Kasumi-1 (cell line): ENCODE results near the gene MBD6.
"Not testable (repeated sequence)": the region's sequence is repeated elsewhere in the genome, so short reads cannot be mapped to it uniquely, and the experiment has no call there.

Experiments
- DNase-seq, 2 experiments: peaks; one replicate each; lab custom pipeline; 2025; lab: John Stamatoyannopoulos, UW

MBD6 gene

DNA sequence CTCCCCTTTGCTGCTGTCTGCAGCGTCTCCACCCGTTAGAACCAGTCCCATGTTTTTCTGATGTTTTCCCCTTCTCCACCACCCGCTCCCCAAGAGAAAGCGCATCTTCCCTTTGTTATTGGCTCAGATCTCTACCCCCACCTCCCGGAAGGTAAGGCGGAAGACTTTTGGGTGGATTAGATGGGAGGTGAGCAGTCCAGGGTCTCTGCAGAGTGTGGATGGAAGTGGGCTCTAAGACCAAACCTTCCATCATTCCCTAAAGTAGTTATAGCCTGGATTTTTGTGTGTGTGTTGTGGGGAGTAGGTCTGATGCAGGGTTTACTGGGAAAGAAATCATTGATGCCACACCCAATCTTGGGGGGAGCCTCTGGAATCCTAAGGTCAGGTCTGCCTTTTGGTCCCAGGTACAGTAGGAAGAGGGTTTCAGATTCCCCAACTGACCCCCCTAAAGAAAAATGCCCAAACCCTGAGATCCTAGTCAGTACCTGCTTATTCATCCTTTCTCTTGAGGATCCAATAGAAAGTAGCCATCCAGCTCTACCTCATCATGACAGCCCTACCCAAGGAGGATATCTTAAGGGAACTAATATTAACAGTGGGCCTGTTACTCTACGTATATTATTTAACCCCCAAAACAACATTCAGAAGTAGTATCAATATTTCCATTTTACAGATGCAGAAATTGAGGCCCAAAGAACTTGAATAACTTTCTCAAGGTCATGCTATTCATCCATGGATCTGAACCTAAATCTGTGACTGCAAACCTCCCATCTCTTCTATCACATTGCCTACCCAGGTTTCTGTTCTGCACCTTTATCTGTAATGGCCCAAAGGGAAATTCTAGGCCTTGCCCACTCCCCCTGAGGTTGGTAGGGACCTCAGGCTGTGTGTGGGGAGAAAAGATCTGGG is 28.3 kb downstream of the MBD6 start:
- DNase-seq = no peak

DNA sequence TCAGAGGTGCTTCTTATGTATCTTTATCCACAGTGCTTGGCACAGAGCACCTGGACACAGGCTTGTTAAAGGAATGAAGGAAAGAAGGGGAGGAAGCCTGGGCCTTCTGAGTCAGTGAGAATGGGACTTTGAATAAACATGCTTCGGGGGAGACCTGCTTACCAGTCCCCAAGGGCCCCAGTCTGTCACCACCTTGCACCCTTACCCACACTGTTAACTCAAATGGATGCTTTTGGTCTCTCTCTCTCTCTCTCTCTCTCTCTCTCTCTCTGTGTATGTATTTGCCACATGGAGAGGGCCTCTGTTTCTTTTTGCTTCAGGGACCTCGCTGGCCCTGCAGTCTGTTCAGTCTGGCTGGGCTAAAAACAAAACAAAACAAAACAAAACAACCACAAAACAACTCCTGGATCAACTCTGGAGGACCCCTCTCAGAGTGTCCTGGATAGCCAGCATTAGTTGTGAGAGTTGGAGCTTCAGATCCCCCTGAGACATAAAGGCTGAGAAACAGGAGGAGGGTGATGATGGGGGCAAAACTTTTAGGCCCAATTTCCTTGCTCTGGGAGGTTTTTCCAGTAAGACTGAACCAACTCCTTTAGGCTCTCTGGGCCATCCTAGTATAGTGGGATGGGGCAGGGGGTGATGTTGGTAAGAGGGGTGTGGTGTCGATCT is 29.1 kb downstream of the MBD6 start:
- DNase-seq = no peak

DNA sequence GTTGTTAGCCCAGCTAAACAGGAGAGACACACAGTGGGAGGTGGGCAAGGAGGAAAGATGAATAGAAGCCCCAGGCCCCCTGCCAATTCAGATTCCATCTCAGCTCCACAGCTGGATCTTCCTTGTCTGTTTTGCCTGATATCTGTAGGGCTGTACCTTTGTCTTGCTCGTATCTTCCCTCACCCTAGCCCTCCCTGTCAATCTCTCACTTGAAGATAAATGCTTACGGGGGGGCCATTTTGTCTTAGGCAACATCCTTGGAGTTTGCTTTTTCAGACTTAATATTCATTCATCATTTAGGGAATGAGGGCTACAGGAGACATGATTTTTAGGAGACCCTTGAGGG is 29.7 kb downstream of the MBD6 start:
- no peak for DNase-seq

- no peak for DNase-seq
These were observed 30.2 kb downstream of the MBD6 start for GRCh38 chr12:57552835-57553313.

DNA sequence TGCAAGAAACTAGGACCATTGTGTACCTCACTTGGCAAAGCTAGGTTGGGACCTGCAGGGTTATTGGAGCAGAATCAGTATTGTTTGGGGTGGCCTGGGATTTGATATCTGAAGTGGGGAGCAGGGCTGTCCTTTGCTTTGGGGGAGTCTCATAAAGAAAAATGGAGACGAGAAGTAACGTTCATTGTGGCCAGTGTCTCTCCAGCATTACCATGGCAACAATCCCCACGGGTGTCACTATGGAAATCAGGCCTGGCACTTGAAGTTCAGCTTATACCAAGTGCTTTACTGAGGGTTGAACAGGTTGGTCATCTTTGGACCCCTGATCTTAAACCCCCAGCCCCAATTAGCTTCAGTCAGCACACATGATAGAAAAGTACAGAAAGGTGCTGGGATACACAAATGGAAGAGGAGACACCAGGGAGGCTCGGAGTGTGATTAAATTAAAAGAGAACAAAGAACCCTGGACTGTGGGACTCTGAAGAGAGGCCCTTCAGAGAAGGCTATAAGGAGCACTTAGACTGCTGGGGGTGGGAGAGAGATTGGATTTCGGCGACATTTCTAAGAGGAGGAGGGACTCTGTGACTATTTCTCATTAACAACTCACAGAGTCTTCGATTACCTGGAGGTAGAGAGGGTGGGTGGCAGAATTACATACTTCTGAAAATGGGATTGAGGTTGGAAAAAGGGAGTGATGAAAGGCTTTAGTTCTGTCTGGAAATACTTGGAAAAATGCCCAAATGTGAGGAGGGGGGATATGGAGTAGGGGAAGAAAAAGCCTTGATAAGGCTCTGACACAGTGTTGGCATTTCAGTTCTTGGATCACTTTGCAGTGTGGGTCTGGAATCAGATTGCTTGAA is 30.9 kb downstream of the MBD6 start:
- DNase-seq = no peak

GRCh38 chr12:57554453-57554852 is 31.8 kb downstream of the MBD6 start:
- DNase-seq = no peak

GRCh38 chr12:57554897-57555296 is 32.3 kb downstream of the MBD6 start:
- no peak for DNase-seq

DNA sequence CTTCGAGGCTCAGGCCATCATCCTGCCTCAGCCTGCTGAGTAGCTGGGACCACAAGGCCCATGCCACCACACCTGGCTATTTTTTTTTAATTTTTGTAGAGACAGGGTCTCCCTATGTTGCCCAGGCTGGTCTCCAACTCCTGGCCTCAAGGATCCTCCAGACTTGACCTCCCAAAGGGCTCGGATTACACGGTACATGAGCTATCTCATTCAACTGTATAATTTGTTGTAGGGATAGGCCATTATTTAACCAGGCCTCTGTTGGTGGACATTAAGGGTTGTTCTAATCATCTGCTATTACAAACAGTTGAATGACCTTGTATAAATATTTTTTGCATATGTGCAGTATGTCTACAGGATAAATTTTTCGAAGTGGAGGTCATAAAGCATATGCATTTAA is 36.2 kb downstream of the MBD6 start:
- DNase-seq = no peak

- DNase-seq = no peak
These were observed 37.9 kb downstream of the MBD6 start for GRCh38 chr12:57560516-57560915.

- not testable (repeated sequence) for DNase-seq
These were observed 38.5 kb downstream of the MBD6 start for GRCh38 chr12:57561117-57561516.

GRCh38 chr12:57563358-57563757 is 40.7 kb downstream of the MBD6 start:
- no peak for DNase-seq

- no peak for DNase-seq
These were observed 41.6 kb downstream of the MBD6 start for GRCh38 chr12:57564178-57564740.

DNA sequence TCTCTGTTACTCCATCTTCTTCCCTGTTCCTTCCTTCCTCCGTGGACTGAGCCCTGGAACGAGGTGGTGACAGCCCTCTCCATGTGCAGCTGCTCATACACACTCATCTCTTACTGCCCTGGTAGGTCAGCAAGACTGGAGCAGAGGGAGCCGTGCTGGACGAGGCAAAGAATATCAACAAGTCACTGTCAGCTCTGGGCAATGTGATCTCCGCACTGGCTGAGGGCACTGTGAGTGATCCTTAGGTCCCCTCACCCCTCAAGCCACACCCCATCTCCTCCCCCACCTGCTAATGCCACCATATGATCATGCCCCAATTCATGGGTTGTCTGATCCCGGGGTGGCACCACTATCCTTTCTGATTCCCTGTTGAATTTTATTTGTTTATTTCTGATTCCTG is 46.2 kb downstream of the MBD6 start:
- DNase-seq = no peak

GRCh38 chr12:57569858-57570257 is 47.2 kb downstream of the MBD6 start:
- no peak for DNase-seq

- not testable (repeated sequence) for DNase-seq
These were observed 47.8 kb downstream of the MBD6 start for GRCh38 chr12:57570438-57570837.

DNA sequence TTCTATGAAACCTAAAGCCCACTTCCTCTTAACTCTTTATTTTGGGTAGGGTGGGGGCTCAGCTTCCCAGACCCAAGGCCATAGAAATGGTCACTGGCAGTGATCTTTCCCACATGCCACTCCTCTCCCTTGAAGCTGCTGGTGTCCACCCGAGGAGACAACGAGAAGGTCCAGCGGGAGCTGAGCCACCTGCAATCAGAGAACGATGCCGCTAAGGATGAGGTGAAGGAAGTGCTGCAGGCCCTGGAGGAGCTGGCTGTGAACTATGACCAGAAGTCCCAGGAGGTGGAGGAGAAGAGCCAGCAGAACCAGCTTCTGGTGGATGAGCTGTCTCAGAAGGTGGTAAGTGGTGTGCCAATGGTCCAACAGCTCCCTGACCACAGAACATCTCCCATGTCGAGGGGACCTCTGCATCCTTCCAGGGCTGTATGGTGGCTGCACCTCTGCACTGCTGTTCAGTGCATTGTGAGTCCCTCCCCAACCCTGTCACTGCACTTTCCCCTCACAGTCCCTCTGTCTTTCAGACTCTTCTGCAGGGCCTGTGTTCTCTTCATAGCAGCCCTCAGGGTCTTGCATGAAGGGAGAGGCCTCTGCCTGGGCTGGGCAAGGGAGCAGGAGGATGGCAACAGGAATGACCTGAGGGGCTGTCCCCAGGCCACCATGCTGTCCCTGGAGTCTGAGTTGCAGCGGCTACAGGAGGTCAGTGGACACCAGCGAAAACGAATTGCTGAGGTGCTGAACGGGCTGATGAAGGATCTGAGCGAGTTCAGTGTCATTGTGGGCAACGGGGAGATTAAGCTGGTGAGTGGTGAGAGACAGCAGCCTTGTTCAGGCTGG is 49.5 kb downstream of the MBD6 start:
- DNase-seq = no peak

GRCh38 chr12:57574795-57575194 is 52.2 kb downstream of the MBD6 start:
- DNase-seq = no peak

DNA sequence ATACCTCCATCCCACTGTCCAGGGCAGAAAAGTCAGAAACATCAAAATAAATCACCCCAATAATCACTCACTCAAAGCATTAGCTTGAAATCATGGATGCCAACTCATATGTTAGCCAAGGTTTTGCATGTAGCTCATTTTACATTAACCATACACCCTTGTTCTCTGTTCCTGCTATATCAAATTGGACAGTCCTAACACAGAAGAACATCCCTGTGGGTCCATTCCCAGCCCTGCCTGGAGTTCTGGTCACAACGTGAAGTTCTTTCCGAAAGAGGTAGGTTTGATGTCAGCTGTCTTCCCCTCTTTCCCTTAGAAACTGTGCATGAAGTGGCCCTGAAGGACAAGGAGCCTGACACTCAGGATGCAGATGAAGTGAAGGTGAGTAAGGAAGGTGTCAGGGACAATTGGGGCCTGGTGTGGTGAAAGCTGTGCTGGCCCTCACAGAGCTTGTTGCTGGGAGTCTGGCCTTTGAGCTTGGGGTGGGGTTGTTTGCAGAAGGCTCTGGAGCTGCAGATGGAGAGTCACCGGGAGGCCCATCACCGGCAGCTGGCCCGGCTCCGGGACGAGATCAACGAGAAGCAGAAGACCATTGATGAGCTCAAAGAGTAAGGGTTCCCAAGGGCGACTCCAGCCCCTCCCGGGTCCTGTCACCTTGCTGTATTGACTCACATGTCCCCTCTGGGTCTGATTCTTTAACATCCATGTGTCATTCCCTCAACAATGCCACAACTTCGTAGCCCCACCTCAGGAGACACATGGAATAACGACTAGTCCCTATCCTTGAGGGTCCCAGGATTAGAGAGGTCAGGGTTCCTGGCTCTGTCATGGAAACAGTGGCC is 53.4 kb downstream of the MBD6 start:
- DNase-seq = no peak

- no peak for DNase-seq
These were observed 54.1 kb downstream of the MBD6 start for GRCh38 chr12:57576613-57577160.
